Neutrophil (primary cell): ENCODE measurements around the gene NINL.
"Not testable (repeated sequence)": the region's sequence is repeated elsewhere in the genome, so short reads cannot be mapped to it uniquely, and the experiment has no call there.

ENCODE experiments used
- H3K27ac ChIP-seq: fragments of 200-600 bp; sonication (generic); 2 replicates; pipeline ENCODE4 v1.5.1; 2016; ENCODE audit warnings: mild to moderate bottlenecking, moderate library complexity
- H3K27me3 ChIP-seq: fragments of 200-600 bp; sonication (generic); 2 replicates; pipeline ENCODE4 v1.6.0; 2016; ENCODE audit warnings: mild to moderate bottlenecking
- H3K36me3 ChIP-seq: fragments of 200-600 bp; sonication (generic); 2 replicates; pipeline ENCODE4 v1.5.1; 2017
- H3K4me1 ChIP-seq, 2 experiments: fragments of 200-600 bp in 1 of 2; sonication (generic) in 1 of 2; 1 replicate in 1 of 2; 2 replicates in 1 of 2; pipeline versions ENCODE4 v1.5.1 to v1.6.1; 2013 to 2016; ENCODE audit warnings: low read depth in 1 of 2, low read length in 1 of 2, mild to moderate bottlenecking in 1 of 2, moderate library complexity in 1 of 2; ENCODE audit not compliant: control insufficient read depth in 1 of 2, insufficient read depth in 1 of 2
- H3K4me3 ChIP-seq, 2 experiments: fragments of 200-600 bp in 1 of 2; sonication (generic) in 1 of 2; 1 replicate in 1 of 2; 2 replicates in 1 of 2; pipeline ENCODE4 v1.5.1; 2013 to 2016; ENCODE audit warnings: low read depth in 1 of 2, low read length in 1 of 2, mild to moderate bottlenecking in 1 of 2, moderate library complexity in 1 of 2
- H3K9me3 ChIP-seq: fragments of 200-600 bp; sonication (generic); 2 replicates; pipeline ENCODE4 v1.5.1; 2016
- CTCF ChIP-seq: fragments of 200-600 bp; sonication (generic); IDR thresholded peaks from 2 replicates; pipeline ENCODE4 v1.5.1; 2016; ENCODE audit warnings: antibody characterized with exemption

NINL gene

GRCh38 chr20:25479638-25480037 lies 105.7 kb downstream of the NINL start:
- H3K27me3 ChIP-seq = peaks cover 6% of the 10 kb centered on the region

GRCh38 chr20:25478889-25479568 lies 106.3 kb downstream of the NINL start:
- Histone ChIP-seq H3K36me3 (no peaks in the 10 kb centered on the region), H3K9me3 (no peaks in the 10 kb centered on the region), H3K27me3 (no peaks in the 10 kb centered on the region), H3K4me3 (no peak overlapping the region), H3K27ac (no peak overlapping the region), H3K4me1 (no peaks in the 10 kb centered on the region)
- no peak for TF ChIP-seq CTCF

More at GRCh38 chr20:25479638-25480037, 105.7 kb downstream of the NINL start:
- Histone ChIP-seq H3K4me1 (no peaks in the 10 kb centered on the region), H3K4me3 (no peak overlapping the region), H3K27ac (no peak overlapping the region), H3K36me3 (no peaks in the 10 kb centered on the region), H3K9me3 (no peaks in the 10 kb centered on the region)
- TF ChIP-seq CTCF = no peak

GRCh38 chr20:25477014-25477882 lies 108.1 kb downstream of the NINL start:
- TF ChIP-seq CTCF = no peak
- no peak overlapping the region for H3K4me3 ChIP-seq
- no peaks in the 10 kb centered on the region for H3K4me1 ChIP-seq
- H3K27me3 ChIP-seq = no peaks in the 10 kb centered on the region
- H3K36me3 ChIP-seq = no peaks in the 10 kb centered on the region
- H3K9me3 ChIP-seq = no peaks in the 10 kb centered on the region
- H3K27ac ChIP-seq = no peak overlapping the region

GRCh38 chr20:25476106-25477013 lies 109.0 kb downstream of the NINL start:
- Histone ChIP-seq H3K27me3 (no peaks in the 10 kb centered on the region), H3K4me3 (no peak overlapping the region), H3K9me3 (no peaks in the 10 kb centered on the region), H3K27ac (no peak overlapping the region), H3K36me3 (no peaks in the 10 kb centered on the region), H3K4me1 (no peaks in the 10 kb centered on the region)
- TF ChIP-seq CTCF = no peak

GRCh38 chr20:25473297-25473696 lies 112.0 kb downstream of the NINL start:
- H3K27me3 ChIP-seq, H3K27ac ChIP-seq, H3K9me3 ChIP-seq, H3K36me3 ChIP-seq, H3K4me1 ChIP-seq, H3K4me3 ChIP-seq: not testable (repeated sequence)
